OCI-LY1 (cell line): ENCODE measurements around the gene PLA2G1B.

Source experiments
- EZH2 ChIP-seq: fragments of 200-600 bp; sonication (generic), shearing (Covaris generic); IDR thresholded peaks from 2 replicates; pipeline ENCODE4 v1.8.0; 2017; ENCODE audit warnings: borderline replicate concordance, mixed run types, mild to moderate bottlenecking, antibody characterized with exemption, low read length, moderate library complexity, mixed read lengths
- TF ChIP-seq, protein P1 (sequence below): fragments of 200-600 bp; sonication (generic), shearing (Covaris generic); IDR thresholded peaks from 2 replicates; pipeline ENCODE4 v1.5.1; 2017; ENCODE audit warnings: mild to moderate bottlenecking, antibody characterized with exemption, low read length, moderate library complexity, mixed read lengths

DNA sequence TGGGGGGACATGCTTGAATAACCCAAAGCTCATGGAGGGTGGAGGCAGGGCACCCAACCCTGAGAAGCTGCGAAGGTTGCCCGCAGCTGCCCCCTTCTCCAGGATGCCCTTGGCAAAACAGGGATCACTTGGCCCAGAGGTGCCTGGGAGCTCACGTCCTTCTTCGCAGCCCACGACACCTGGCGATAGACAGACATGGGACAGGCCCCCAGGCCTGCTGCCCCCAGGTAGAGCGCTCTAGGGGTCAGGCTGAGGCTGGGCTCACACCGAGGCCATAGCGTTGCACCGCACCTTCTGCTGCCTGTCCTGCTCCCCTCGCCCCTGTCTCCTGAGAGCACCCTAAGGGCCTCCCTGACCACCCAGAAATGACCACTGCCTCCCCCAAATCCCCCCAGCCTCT lies 20.2 kb upstream of the PLA2G1B start:
- no peak for TF ChIP-seq EZH2
- TF ChIP-seq, protein P1, sequence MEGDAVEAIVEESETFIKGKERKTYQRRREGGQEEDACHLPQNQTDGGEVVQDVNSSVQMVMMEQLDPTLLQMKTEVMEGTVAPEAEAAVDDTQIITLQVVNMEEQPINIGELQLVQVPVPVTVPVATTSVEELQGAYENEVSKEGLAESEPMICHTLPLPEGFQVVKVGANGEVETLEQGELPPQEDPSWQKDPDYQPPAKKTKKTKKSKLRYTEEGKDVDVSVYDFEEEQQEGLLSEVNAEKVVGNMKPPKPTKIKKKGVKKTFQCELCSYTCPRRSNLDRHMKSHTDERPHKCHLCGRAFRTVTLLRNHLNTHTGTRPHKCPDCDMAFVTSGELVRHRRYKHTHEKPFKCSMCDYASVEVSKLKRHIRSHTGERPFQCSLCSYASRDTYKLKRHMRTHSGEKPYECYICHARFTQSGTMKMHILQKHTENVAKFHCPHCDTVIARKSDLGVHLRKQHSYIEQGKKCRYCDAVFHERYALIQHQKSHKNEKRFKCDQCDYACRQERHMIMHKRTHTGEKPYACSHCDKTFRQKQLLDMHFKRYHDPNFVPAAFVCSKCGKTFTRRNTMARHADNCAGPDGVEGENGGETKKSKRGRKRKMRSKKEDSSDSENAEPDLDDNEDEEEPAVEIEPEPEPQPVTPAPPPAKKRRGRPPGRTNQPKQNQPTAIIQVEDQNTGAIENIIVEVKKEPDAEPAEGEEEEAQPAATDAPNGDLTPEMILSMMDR, result no peak
